ENCODE data around the gene SFTPB. TPM values are rescaled to one million over a fixed set of nuclear protein-coding genes. Genes with fewer than 3 reads are reported as not detected.

SFTPB gene
- total RNA-seq, 6 experiments from 2014 or later, result 0.06 to 1.1 (median 0.79) TPM; not detected in 2

DNA sequence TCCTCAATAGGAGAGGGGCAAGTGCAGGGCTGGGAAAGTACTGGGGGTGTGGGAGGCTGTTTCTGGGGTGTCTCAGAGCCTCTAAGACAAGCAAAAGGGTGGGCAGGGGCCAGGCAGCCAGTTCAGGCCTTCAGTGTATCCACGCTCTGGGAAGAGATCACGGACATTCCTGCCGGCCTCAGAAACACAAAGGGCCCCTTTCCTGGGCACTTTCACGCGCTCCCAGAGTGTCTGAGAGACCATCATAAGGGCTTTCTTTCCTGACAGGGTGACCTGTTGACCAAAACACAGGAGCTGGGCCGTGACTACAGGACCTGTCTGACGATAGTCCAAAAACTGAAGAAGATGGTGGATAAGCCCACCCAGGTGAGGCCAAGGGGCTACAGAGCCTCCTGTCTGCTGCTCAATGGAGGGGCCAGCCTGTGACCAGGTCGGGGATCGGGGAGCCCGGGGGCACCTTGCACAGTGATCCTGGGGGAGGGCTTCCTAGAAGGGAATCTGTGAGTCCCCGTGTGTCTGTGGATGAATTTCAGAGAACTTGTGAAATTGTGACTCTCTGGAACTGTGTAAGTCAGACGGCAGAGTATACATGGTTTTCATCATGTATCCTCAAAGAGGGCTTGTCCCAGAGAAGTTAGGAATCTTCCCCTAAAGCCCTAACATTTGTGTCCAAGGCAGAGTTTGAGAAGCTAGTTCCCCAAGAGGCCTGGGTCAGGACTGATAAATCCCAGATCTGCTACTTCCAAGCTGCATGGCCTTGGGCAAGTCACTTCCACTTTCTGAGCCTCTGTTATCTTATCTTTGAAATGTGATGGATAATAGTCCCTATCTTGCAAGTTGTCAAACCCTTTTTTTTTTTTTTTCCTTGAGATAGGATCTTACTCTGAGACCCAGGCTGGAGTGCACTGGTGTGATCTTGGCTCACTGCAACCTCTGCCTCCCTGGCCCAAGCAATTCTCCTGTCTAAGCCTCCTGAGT lies 28.0 kb upstream of the SFTPB start:
- ATAC-seq (no peak), DNase-seq (no peak)
- H3K9me3 ChIP-seq, result no peaks in the 10 kb centered on the region
- 92% methylated on average over 2 of the region's 12 CpGs for WGBS (ENCODE audit: insufficient coverage, low coverage, low lambda C conversion rate, missing lambda C conversion rate)
- TF ChIP-seq, protein P1, sequence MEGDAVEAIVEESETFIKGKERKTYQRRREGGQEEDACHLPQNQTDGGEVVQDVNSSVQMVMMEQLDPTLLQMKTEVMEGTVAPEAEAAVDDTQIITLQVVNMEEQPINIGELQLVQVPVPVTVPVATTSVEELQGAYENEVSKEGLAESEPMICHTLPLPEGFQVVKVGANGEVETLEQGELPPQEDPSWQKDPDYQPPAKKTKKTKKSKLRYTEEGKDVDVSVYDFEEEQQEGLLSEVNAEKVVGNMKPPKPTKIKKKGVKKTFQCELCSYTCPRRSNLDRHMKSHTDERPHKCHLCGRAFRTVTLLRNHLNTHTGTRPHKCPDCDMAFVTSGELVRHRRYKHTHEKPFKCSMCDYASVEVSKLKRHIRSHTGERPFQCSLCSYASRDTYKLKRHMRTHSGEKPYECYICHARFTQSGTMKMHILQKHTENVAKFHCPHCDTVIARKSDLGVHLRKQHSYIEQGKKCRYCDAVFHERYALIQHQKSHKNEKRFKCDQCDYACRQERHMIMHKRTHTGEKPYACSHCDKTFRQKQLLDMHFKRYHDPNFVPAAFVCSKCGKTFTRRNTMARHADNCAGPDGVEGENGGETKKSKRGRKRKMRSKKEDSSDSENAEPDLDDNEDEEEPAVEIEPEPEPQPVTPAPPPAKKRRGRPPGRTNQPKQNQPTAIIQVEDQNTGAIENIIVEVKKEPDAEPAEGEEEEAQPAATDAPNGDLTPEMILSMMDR (IDR thresholded peaks at IDR 0.05), result no peak
- TF ChIP-seq POLR2A (IDR thresholded peaks at IDR 0.05), result no peak
- H3K4me1 ChIP-seq, result no peaks in the 10 kb centered on the region
- intact Hi-C loops (cut with DNase I), result no loop called here
- H3K27ac ChIP-seq, result no peak overlapping the region
- no peaks in the 10 kb centered on the region for H3K36me3 ChIP-seq
- H3K4me3 ChIP-seq, result no peak overlapping the region
- H3K27me3 ChIP-seq, result no peaks in the 10 kb centered on the region

DNA sequence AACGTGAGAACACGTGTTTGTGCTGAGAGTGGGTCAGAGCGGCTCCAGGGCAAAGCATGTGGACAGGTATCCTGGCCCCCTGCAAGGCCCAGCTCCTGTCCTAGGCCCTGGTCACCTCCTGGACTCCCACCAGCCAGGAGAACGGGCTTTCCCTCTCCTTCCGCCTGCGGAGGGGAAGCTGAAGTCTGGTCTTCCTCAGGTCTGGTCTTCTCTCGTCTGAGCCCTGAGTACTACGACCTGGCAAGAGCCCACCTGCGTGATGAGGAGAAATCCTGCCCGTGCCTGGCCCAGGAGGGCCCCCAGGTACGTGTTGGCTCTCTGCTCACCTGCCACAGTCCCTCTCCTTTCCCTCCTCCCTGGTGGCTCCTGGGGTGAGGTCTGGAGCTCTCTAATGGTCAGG lies 27.1 kb upstream of the SFTPB start:
- Histone ChIP-seq H3K27me3 (no peaks in the 10 kb centered on the region), H3K4me1 (no peaks in the 10 kb centered on the region), H3K36me3 (no peaks in the 10 kb centered on the region), H3K4me3 (no peak overlapping the region), H3K27ac (no peak overlapping the region), H3K9me3 (no peaks in the 10 kb centered on the region)
- no peak for DNase-seq
- TF ChIP-seq, protein P1 (IDR thresholded peaks at IDR 0.05), result no peak
- TF ChIP-seq POLR2A (IDR thresholded peaks at IDR 0.05), result no peak
- 80% methylated on average over 3 of the region's 11 CpGs for WGBS (ENCODE audit: insufficient coverage, low coverage, low lambda C conversion rate, missing lambda C conversion rate)
- no peak for ATAC-seq
- intact Hi-C loops (cut with DNase I), result no loop called here

DNA sequence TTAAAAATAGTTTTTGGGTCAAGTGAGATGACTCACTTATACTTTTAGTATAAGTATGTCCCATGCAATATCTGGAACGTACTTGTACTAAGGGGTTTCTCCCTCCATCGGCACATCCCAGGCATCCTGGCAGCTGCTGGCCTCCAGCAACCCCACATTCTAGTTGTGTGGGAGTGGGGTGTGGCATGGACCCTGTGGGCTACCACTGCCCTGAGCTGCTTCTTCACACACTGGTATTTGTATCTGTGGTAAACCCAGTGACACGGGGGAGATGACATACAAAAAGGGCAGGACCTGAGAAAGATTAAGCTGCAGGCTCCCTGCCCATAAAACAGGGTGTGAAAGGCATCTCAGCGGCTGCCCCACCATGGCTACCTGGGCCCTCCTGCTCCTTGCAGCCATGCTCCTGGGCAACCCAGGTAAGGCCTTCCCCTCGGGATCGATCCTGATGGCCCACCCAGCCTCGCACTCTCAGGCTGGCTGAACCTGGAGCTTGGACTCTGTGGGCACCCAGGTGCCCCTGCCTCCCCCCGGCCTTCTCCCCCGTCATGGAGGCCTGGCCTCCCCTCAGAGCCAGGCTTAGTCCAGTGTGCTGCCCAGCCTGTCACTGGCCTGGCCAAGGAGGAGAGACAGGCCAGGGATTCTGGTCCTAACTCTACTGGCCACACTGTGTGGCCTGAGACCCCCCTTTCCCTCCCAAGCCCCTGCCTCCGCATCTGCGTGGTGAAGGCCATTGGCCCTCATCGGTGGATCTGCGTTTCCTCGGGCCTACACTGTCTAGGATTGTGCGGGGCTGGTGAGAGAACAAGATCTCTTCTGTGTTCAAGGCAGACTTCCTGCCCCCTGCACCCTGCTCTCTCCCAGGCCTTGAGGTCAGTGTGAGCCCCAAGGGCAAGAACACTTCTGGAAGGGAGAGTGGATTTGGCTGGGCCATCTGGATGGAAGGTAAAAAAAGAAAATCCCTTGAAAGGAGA lies 26.3 kb upstream of the SFTPB start, which contains the start of gene GNLY:
GNLY (plus strand) TSS at position 307 of the 974 bp plus-strand sequence; CDS start at position 368, 61 bp downstream.
- 64% methylated on average over 4 of the region's 15 CpGs for WGBS (ENCODE audit: insufficient coverage, low coverage, low lambda C conversion rate, missing lambda C conversion rate)

More for the DNA sequence above, 26.3 kb upstream of the SFTPB start, which contains the start of gene GNLY:
- TF ChIP-seq, protein P1 (IDR thresholded peaks at IDR 0.05), result no peak
- TF ChIP-seq POLR2A (IDR thresholded peaks at IDR 0.05), result no peak
- Histone ChIP-seq H3K36me3 (no peaks in the 10 kb centered on the region), H3K27me3 (no peaks in the 10 kb centered on the region), H3K4me3 (no peak within 1 kb of the TSS), H3K9me3 (no peaks in the 10 kb centered on the region), H3K27ac (no peak within 1 kb of the TSS), H3K4me1 (no peaks in the 10 kb centered on the region)
- ATAC-seq (no peak), DNase-seq (no peak)
- intact Hi-C loops (cut with DNase I), result no loop called here
